Measurements from ENCODE around the gene ADARB1.

ADARB1 gene

GRCh38 chr21:45226540-45227326, 152.4 kb downstream of the ADARB1 start:
- Histone ChIP-seq H3K27me3 (replicated peaks; ENCODE audit: control insufficient read depth, insufficient read depth, low read length, poor library complexity, severe bottlenecking) (no peaks in the 10 kb centered on the region), H3K4me1 (ENCODE audit: control insufficient read depth, insufficient read depth, low read length, poor library complexity, severe bottlenecking) (peaks cover 45% of the 10 kb centered on the region), H3K9me3 (ENCODE audit: control insufficient read depth, low read length) (no peaks in the 10 kb centered on the region), H3K36me3 (ENCODE audit: control insufficient read depth, insufficient read depth, low read length) (no peaks in the 10 kb centered on the region), H3K27ac (ENCODE audit: insufficient read depth, low read length, poor library complexity, severe bottlenecking) (no peak overlapping the region), H3K4me3 (ENCODE audit: insufficient read depth, low read depth, low read length, poor library complexity, severe bottlenecking) (no peak overlapping the region)
- peak in 2 of 3 donors; percentile 21 to 23 for DNase-seq

- Histone ChIP-seq H3K36me3 (ENCODE audit: control insufficient read depth, insufficient read depth, low read length) (no peaks in the 10 kb centered on the region), H3K27me3 (replicated peaks; ENCODE audit: control insufficient read depth, insufficient read depth, low read length, poor library complexity, severe bottlenecking) (no peaks in the 10 kb centered on the region), H3K4me3 (ENCODE audit: insufficient read depth, low read depth, low read length, poor library complexity, severe bottlenecking) (no peak overlapping the region), H3K27ac (ENCODE audit: insufficient read depth, low read length, poor library complexity, severe bottlenecking) (no peak overlapping the region), H3K9me3 (ENCODE audit: control insufficient read depth, low read length) (no peaks in the 10 kb centered on the region), H3K4me1 (ENCODE audit: control insufficient read depth, insufficient read depth, low read length, poor library complexity, severe bottlenecking) (peaks cover 45% of the 10 kb centered on the region)
- no peak for DNase-seq
These were observed 153.4 kb downstream of the ADARB1 start for GRCh38 chr21:45227735-45228134.

GRCh38 chr21:45228171-45228641, 153.8 kb downstream of the ADARB1 start:
- Histone ChIP-seq H3K27ac (ENCODE audit: insufficient read depth, low read length, poor library complexity, severe bottlenecking) (no peak overlapping the region), H3K36me3 (ENCODE audit: control insufficient read depth, insufficient read depth, low read length) (no peaks in the 10 kb centered on the region), H3K4me3 (ENCODE audit: insufficient read depth, low read depth, low read length, poor library complexity, severe bottlenecking) (no peak overlapping the region), H3K9me3 (ENCODE audit: control insufficient read depth, low read length) (no peaks in the 10 kb centered on the region), H3K4me1 (ENCODE audit: control insufficient read depth, insufficient read depth, low read length, poor library complexity, severe bottlenecking) (peaks cover 45% of the 10 kb centered on the region), H3K27me3 (replicated peaks; ENCODE audit: control insufficient read depth, insufficient read depth, low read length, poor library complexity, severe bottlenecking) (no peaks in the 10 kb centered on the region)
- peak; percentile 49 to 70 (median 69) for DNase-seq

- no peak overlapping the region for H3K27ac ChIP-seq (ENCODE audit: insufficient read depth, low read length, poor library complexity, severe bottlenecking)
- H3K27me3 ChIP-seq (replicated peaks; ENCODE audit: control insufficient read depth, insufficient read depth, low read length, poor library complexity, severe bottlenecking) = no peaks in the 10 kb centered on the region
- peaks cover 45% of the 10 kb centered on the region for H3K4me1 ChIP-seq (ENCODE audit: control insufficient read depth, insufficient read depth, low read length, poor library complexity, severe bottlenecking)
- no peaks in the 10 kb centered on the region for H3K9me3 ChIP-seq (ENCODE audit: control insufficient read depth, low read length)
- H3K4me3 ChIP-seq (ENCODE audit: insufficient read depth, low read depth, low read length, poor library complexity, severe bottlenecking) = no peak overlapping the region
- H3K36me3 ChIP-seq (ENCODE audit: control insufficient read depth, insufficient read depth, low read length) = no peaks in the 10 kb centered on the region
- DNase-seq = no peak
These were observed 154.4 kb downstream of the ADARB1 start for GRCh38 chr21:45228656-45229240.

GRCh38 chr21:45231705-45232104, 157.3 kb downstream of the ADARB1 start:
- DNase-seq = no peak
- Histone ChIP-seq H3K36me3 (ENCODE audit: control insufficient read depth, insufficient read depth, low read length) (no peaks in the 10 kb centered on the region), H3K27ac (ENCODE audit: insufficient read depth, low read length, poor library complexity, severe bottlenecking) (no peak overlapping the region), H3K9me3 (ENCODE audit: control insufficient read depth, low read length) (no peaks in the 10 kb centered on the region), H3K27me3 (replicated peaks; ENCODE audit: control insufficient read depth, insufficient read depth, low read length, poor library complexity, severe bottlenecking) (no peaks in the 10 kb centered on the region), H3K4me1 (ENCODE audit: control insufficient read depth, insufficient read depth, low read length, poor library complexity, severe bottlenecking) (peaks cover 23% of the 10 kb centered on the region), H3K4me3 (ENCODE audit: insufficient read depth, low read depth, low read length, poor library complexity, severe bottlenecking) (no peak overlapping the region)

- Histone ChIP-seq H3K9me3 (ENCODE audit: control insufficient read depth, low read length) (no peaks in the 10 kb centered on the region), H3K4me1 (ENCODE audit: control insufficient read depth, insufficient read depth, low read length, poor library complexity, severe bottlenecking) (no peaks in the 10 kb centered on the region), H3K27me3 (replicated peaks; ENCODE audit: control insufficient read depth, insufficient read depth, low read length, poor library complexity, severe bottlenecking) (no peaks in the 10 kb centered on the region), H3K36me3 (ENCODE audit: control insufficient read depth, insufficient read depth, low read length) (no peaks in the 10 kb centered on the region), H3K4me3 (ENCODE audit: insufficient read depth, low read depth, low read length, poor library complexity, severe bottlenecking) (no peak overlapping the region), H3K27ac (ENCODE audit: insufficient read depth, low read length, poor library complexity, severe bottlenecking) (no peak overlapping the region)
- no peak for DNase-seq
These were observed 159.7 kb downstream of the ADARB1 start for GRCh38 chr21:45234127-45234526.

GRCh38 chr21:45234965-45235364, 160.6 kb downstream of the ADARB1 start:
- H3K27me3 ChIP-seq (replicated peaks; ENCODE audit: control insufficient read depth, insufficient read depth, low read length, poor library complexity, severe bottlenecking) = no peaks in the 10 kb centered on the region
- H3K4me3 ChIP-seq (ENCODE audit: insufficient read depth, low read depth, low read length, poor library complexity, severe bottlenecking) = no peak overlapping the region
- H3K9me3 ChIP-seq (ENCODE audit: control insufficient read depth, low read length) = no peaks in the 10 kb centered on the region
- no peaks in the 10 kb centered on the region for H3K4me1 ChIP-seq (ENCODE audit: control insufficient read depth, insufficient read depth, low read length, poor library complexity, severe bottlenecking)
- DNase-seq = no peak
- no peak overlapping the region for H3K27ac ChIP-seq (ENCODE audit: insufficient read depth, low read length, poor library complexity, severe bottlenecking)
- H3K36me3 ChIP-seq (ENCODE audit: control insufficient read depth, insufficient read depth, low read length) = no peaks in the 10 kb centered on the region

- no peaks in the 10 kb centered on the region for H3K36me3 ChIP-seq (ENCODE audit: control insufficient read depth, insufficient read depth, low read length)
- H3K4me3 ChIP-seq (ENCODE audit: insufficient read depth, low read depth, low read length, poor library complexity, severe bottlenecking) = no peak overlapping the region
- no peak for DNase-seq
- no peak overlapping the region for H3K27ac ChIP-seq (ENCODE audit: insufficient read depth, low read length, poor library complexity, severe bottlenecking)
- H3K27me3 ChIP-seq (replicated peaks; ENCODE audit: control insufficient read depth, insufficient read depth, low read length, poor library complexity, severe bottlenecking) = no peaks in the 10 kb centered on the region
- no peaks in the 10 kb centered on the region for H3K4me1 ChIP-seq (ENCODE audit: control insufficient read depth, insufficient read depth, low read length, poor library complexity, severe bottlenecking)
- H3K9me3 ChIP-seq (ENCODE audit: control insufficient read depth, low read length) = no peaks in the 10 kb centered on the region
These were observed 161.1 kb downstream of the ADARB1 start for GRCh38 chr21:45235488-45235887.

GRCh38 chr21:45236481-45236880, 162.1 kb downstream of the ADARB1 start:
- no peaks in the 10 kb centered on the region for H3K9me3 ChIP-seq (ENCODE audit: control insufficient read depth, low read length)
- DNase-seq = no peak
- H3K4me3 ChIP-seq (ENCODE audit: insufficient read depth, low read depth, low read length, poor library complexity, severe bottlenecking) = no peak overlapping the region
- H3K27ac ChIP-seq (ENCODE audit: insufficient read depth, low read length, poor library complexity, severe bottlenecking) = no peak overlapping the region
- H3K36me3 ChIP-seq (ENCODE audit: control insufficient read depth, insufficient read depth, low read length) = no peaks in the 10 kb centered on the region
- H3K27me3 ChIP-seq (replicated peaks; ENCODE audit: control insufficient read depth, insufficient read depth, low read length, poor library complexity, severe bottlenecking) = no peaks in the 10 kb centered on the region
- H3K4me1 ChIP-seq (ENCODE audit: control insufficient read depth, insufficient read depth, low read length, poor library complexity, severe bottlenecking) = no peaks in the 10 kb centered on the region

- H3K9me3 ChIP-seq (ENCODE audit: control insufficient read depth, low read length) = no peaks in the 10 kb centered on the region
- no peak for DNase-seq
- H3K27ac ChIP-seq (ENCODE audit: insufficient read depth, low read length, poor library complexity, severe bottlenecking) = no peak overlapping the region
- H3K4me3 ChIP-seq (ENCODE audit: insufficient read depth, low read depth, low read length, poor library complexity, severe bottlenecking) = no peak overlapping the region
- H3K27me3 ChIP-seq (replicated peaks; ENCODE audit: control insufficient read depth, insufficient read depth, low read length, poor library complexity, severe bottlenecking) = no peaks in the 10 kb centered on the region
- no peaks in the 10 kb centered on the region for H3K4me1 ChIP-seq (ENCODE audit: control insufficient read depth, insufficient read depth, low read length, poor library complexity, severe bottlenecking)
- H3K36me3 ChIP-seq (ENCODE audit: control insufficient read depth, insufficient read depth, low read length) = no peaks in the 10 kb centered on the region
These were observed 163.0 kb downstream of the ADARB1 start for GRCh38 chr21:45237401-45237800.
